ENCODE results near the gene PGAM2. TPM values are rescaled to one million over a fixed set of nuclear protein-coding genes. Genes with fewer than 3 reads are reported as not detected.
A peak's percentile ranks its signal among the peaks of the same experiment; 100 is the strongest.

Gene PGAM2
- total RNA-seq, 4 donors from 2014 or later: 2.3 to 5.0 TPM; not detected in 2

DNA sequence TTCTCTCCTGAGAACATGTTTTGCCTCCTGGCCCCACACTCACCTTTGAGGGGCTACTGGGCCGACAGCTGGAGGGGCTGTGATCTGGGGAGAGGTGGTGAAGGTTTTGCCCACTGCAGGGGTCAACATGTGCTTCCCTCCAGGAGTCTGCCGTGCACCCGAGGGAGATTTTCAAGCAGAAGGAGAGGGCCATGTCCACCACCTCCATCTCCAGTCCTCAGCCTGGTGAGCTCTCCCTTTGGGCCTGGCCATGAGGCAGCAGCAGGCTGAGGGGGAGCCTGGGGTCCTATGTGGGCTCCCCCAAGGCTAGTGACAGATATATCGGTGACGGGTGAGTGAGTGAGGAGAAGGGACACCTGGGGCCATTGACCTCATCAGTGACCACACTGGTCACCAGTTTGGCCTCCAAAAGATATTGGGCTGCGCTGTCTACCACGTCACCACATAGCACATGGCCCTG lies 6.6 kb downstream of the PGAM2 start:
- 98% methylated on average over 7 of the region's 7 CpGs for WGBS
- no peak overlapping the region for H3K27ac ChIP-seq
- peaks cover 84% of the 10 kb centered on the region for H3K36me3 ChIP-seq
- TF ChIP-seq EP300 (IDR thresholded peaks at IDR 0.05) (no peak), CTCF (IDR thresholded peaks at IDR 0.05) (no peak), POLR2A (IDR thresholded peaks at IDR 0.05) (no peak), POLR2AphosphoS5 (IDR thresholded peaks at IDR 0.05) (no peak)
- no peak overlapping the region for H3K4me3 ChIP-seq
- H3K4me1 ChIP-seq: no peaks in the 10 kb centered on the region
- DNase-seq (ENCODE audit: low spot score in 2 of 2): peak; percentile 16 to 57
- H3K9me3 ChIP-seq: no peaks in the 10 kb centered on the region
- H3K27me3 ChIP-seq: no peaks in the 10 kb centered on the region

DNA sequence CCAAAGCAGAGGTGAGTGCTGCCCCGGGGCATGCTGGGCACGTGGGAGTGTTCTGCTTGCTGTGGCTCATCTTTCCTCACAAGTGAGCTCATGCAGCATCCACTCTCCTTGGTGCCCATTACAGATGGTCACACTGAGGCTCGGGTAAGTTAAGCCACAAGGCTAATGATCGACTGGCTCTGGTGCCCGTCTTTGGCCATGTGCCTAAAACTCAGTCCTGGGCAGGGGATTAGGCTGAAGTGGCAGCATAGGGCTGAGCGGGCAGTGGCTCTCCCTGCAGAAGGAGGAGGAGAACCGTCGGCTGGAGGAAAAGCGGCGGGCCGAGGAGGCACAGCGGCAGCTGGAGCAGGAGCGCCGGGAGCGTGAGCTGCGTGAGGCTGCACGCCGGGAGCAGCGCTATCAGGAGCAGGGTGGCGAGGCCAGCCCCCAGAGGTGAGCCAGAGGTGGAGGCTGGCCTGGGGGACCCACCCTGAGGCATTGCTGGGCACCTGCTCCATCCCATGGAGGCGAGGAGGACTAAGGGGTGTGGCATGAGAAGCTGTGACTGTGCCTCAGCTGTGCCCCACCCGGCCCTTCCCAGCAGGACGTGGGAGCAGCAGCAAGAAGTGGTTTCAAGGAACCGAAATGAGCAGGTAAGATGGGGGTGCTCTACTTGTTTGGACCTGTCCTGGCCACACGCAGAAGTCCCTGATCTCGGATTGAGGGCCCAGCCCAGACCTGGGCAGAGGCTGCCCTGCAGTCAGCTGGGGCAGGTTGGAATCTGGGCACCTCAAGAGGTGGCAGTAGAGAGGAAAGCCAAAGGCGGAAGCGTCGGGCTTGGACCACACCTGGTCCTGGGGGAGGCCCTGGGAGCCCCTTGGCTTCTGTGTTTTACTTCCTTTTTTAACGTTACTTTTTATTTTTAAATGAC lies 7.3 kb downstream of the PGAM2 start:
- no peaks in the 10 kb centered on the region for H3K9me3 ChIP-seq
- 83% methylated on average over 24 of the region's 30 CpGs for WGBS
- no peak for TF ChIP-seq CTCF (IDR thresholded peaks at IDR 0.05)
- no peak for TF ChIP-seq POLR2A (IDR thresholded peaks at IDR 0.05)
- TF ChIP-seq EP300 (IDR thresholded peaks at IDR 0.05): no peak
- TF ChIP-seq POLR2AphosphoS5 (IDR thresholded peaks at IDR 0.05): no peak
- no peak overlapping the region for H3K4me3 ChIP-seq
- peaks cover 90% of the 10 kb centered on the region for H3K36me3 ChIP-seq
- DNase-seq (ENCODE audit: low spot score in 2 of 2): peak; percentile 52 to 65
- no peaks in the 10 kb centered on the region for H3K4me1 ChIP-seq
- no peak overlapping the region for H3K27ac ChIP-seq
- H3K27me3 ChIP-seq: no peaks in the 10 kb centered on the region

DNA sequence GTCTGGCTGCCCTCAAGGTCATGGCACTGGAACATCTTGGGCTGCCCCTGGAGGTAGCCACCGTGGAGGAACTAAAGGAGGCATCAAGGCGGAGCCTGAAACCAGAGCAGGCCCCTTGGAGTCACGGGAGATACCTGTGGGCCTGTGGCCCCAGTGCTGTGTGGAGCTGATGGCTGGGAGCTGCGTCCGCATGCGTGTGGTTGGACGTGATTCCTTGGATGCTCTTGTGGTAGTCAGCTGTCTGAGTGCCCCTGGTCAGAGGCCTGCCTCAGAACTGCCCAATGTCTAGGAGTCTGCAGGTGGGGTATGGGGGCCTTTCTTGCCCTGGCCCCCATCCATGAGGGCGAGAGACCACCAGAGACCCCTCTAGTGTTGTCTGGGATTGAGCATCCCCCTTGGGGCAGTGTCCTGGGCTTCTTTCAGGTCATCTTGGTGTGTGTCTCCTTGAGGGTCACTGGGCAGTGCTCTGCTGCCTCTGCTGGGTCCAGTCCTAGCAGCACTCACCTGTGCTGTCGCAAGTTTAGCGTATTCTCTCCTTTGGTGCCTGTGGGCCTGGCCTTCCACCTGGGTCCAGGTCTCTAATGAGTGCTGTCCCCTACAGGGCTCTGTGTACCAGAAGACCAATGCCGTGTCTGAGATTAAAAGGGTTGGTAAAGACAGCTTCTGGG lies 8.1 kb downstream of the PGAM2 start:
- Histone ChIP-seq H3K36me3 (peaks cover 96% of the 10 kb centered on the region), H3K4me1 (no peaks in the 10 kb centered on the region), H3K9me3 (no peaks in the 10 kb centered on the region), H3K27me3 (no peaks in the 10 kb centered on the region), H3K27ac (no peak overlapping the region), H3K4me3 (no peak overlapping the region)
- 67% methylated on average over 2 of the region's 11 CpGs for WGBS
- DNase-seq (ENCODE audit: low spot score in 2 of 2): peak; percentile 46 to 62
- TF ChIP-seq CTCF (IDR thresholded peaks at IDR 0.05) (no peak), POLR2A (IDR thresholded peaks at IDR 0.05) (no peak), POLR2AphosphoS5 (IDR thresholded peaks at IDR 0.05) (no peak), EP300 (IDR thresholded peaks at IDR 0.05) (no peak)

DNA sequence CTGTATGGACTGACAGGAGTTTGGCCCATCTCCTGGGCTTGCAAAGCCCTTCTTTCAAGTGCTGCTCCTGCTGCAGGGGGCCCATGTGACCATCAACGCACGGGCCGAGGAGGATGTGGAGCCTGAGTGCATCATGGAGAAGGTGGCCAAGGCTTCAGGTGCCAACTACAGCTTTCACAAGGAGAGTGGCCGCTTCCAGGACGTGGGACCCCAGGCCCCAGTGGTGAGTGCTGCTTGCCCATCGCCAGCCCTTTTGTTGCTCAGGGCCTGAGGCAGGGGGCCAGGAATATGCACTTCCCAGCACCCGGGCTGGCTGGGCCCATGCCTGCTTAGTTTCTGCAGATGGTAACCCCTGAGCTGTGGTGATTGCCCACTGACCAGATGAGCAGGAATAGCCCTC lies 8.7 kb downstream of the PGAM2 start:
- Histone ChIP-seq H3K4me3 (no peak overlapping the region), H3K27me3 (no peaks in the 10 kb centered on the region), H3K27ac (no peak overlapping the region), H3K4me1 (no peaks in the 10 kb centered on the region), H3K36me3 (peaks cover 96% of the 10 kb centered on the region), H3K9me3 (no peaks in the 10 kb centered on the region)
- no peak for TF ChIP-seq POLR2AphosphoS5 (IDR thresholded peaks at IDR 0.05)
- peak; percentile 44 to 65 for DNase-seq (ENCODE audit: low spot score in 2 of 2)
- 96% methylated on average over 4 of the region's 7 CpGs for WGBS

DNA sequence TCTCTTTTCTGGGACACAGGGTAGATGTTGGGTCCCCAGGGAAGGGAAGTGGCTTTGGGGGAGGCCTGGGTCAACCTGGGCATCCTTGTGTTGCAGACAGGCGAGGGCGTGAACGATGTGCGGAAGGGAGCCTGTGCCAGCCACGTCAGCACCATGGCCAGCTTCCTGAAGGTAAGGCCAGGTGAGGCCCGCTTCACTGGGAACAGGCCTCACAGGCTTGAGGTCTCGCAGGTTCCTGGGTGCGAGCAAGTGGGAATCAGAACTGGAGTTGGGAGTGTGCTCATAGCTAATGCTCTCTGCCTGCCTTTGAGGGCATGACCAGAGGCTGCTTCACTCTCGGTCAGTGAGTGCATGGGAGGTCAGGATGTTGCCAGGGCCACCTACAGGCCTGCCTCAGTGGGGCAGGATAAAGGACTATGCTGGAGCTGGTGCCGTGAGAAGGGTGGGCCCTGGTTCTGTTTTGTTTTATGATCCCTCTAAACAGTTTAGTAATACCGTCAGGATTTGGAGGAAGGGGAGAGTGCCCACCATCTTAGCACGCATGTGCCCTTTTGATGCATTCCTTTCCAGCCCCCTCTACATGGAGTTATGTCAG lies 12.5 kb downstream of the PGAM2 start:
- Histone ChIP-seq H3K27ac (no peak overlapping the region), H3K27me3 (no peaks in the 10 kb centered on the region), H3K4me3 (no peak overlapping the region), H3K36me3 (peaks cover 79% of the 10 kb centered on the region), H3K9me3 (no peaks in the 10 kb centered on the region), H3K4me1 (peaks cover 6% of the 10 kb centered on the region)
- TF ChIP-seq EP300 (IDR thresholded peaks at IDR 0.05) (no peak), POLR2A (IDR thresholded peaks at IDR 0.05) (no peak), POLR2AphosphoS5 (IDR thresholded peaks at IDR 0.05) (no peak), CTCF (IDR thresholded peaks at IDR 0.05) (no peak)
- DNase-seq (ENCODE audit: low spot score in 2 of 2): peak; percentile 46 to 55
- WGBS: 93% methylated on average over 11 of the region's 12 CpGs

Measured in suprapubic skin (tissue), 4 donors.